ENCODE measurements around the gene SEC61A2. TPM values are rescaled to one million over a fixed set of nuclear protein-coding genes. Genes with fewer than 3 reads are reported as not detected.

SEC61A2 gene
- total and polyA plus RNA-seq, 2 of the 4 experiments (the other 2 are of a cell fraction): 6.8 to 10.3 TPM

- DNase-seq: no peak
- no peak overlapping the region for H3K14ac ChIP-seq (replicated peaks; ENCODE audit: low read depth, low read length)
- no peak overlapping the region for H3K27ac ChIP-seq (ENCODE audit: insufficient read depth, low read length)
- H3K9ac ChIP-seq (ENCODE audit: low read depth, low read length): no peak overlapping the region
- H4K8ac ChIP-seq (ENCODE audit: low read depth in 2 of 2, low read length in 2 of 2): no peak overlapping the region
- no peak overlapping the region for H3K4ac ChIP-seq (ENCODE audit: low read depth, low read length)
- ChIA-PET POLR2A (ENCODE audit: unreplicated experiment) (no interaction called here), CTCF (no interaction called here)
- no TSS peak for BruUV-seq (replicated peaks)
- H3K9me3 ChIP-seq (ENCODE audit: control insufficient read depth, insufficient read depth, low read length): no peaks in the 10 kb centered on the region
- no peak overlapping the region for H3K56ac ChIP-seq (ENCODE audit: extremely low read depth, insufficient read depth, low read length)
- no peak overlapping the region for H4K5ac ChIP-seq (ENCODE audit: low read depth, low read length)
- H2BK15ac ChIP-seq (ENCODE audit: low read depth, low read length): no peak overlapping the region
- WGBS, 2 experiments (ENCODE audit: extremely low coverage in 2 of 2, insufficient read length in 1 of 2): no CpG with 5 or more reads among the region's 1 CpG
- no peak overlapping the region for H3K4me3 ChIP-seq (ENCODE audit: insufficient read depth, low read depth, low read length)
- H4K91ac ChIP-seq (ENCODE audit: insufficient read depth, low read depth, low read length): no peak overlapping the region
- no peak overlapping the region for H2BK5ac ChIP-seq (ENCODE audit: low read depth, low read length, poor library complexity, severe bottlenecking)
- no peak overlapping the region for H3K18ac ChIP-seq (ENCODE audit: low read depth, low read length)
- H2AK5ac ChIP-seq (ENCODE audit: low read depth, low read length): no peak overlapping the region
- in situ Hi-C loops (cut with MboI; ENCODE audit: low sequenced_read_pairs) (no loop called here), intact Hi-C loops (cut with micrococcal nuclease) (no loop called here), dilution Hi-C loops (cut with HindIII; ENCODE audit: low sequenced_read_pairs, unreplicated experiment) (no loop called here)
- no peak overlapping the region for H2BK20ac ChIP-seq (ENCODE audit: low read depth, low read length)
- H2AFZ ChIP-seq (replicated peaks; ENCODE audit: low read length, poor library complexity): no peak overlapping the region
- H3K4me1 ChIP-seq (ENCODE audit: control insufficient read depth, insufficient read depth, low read length): peaks cover 3% of the 10 kb centered on the region; the same call in 1 of the 2 replicates
- H2AK9ac ChIP-seq (replicated peaks; ENCODE audit: low read depth, low read length, poor library complexity): no peak overlapping the region
- no peaks in the 10 kb centered on the region; the same call in 1 of the 2 replicates for H4K20me1 ChIP-seq (ENCODE audit: insufficient read depth, low read length)
- TF ChIP-seq MAZ (IDR thresholded peaks at IDR 0.05; ENCODE audit: borderline replicate concordance, low read depth, low read length): no peak
- TF ChIP-seq MXI1 (IDR thresholded peaks at IDR 0.05; ENCODE audit: borderline replicate concordance, low read depth, low read length): no peak
- no peak for TF ChIP-seq RAD21 (IDR thresholded peaks at IDR 0.05; ENCODE audit: low read length)
- TF ChIP-seq RFX5 (IDR thresholded peaks at IDR 0.05; ENCODE audit: low read depth, low read length): no peak
- TF ChIP-seq POLR2A (IDR thresholded peaks at IDR 0.05; ENCODE audit: low read depth, low read length): no peak
- TF ChIP-seq USF2 (IDR thresholded peaks at IDR 0.05; ENCODE audit: low read depth, low read length): no peak
- no peak for TF ChIP-seq FOS (IDR thresholded peaks at IDR 0.05; ENCODE audit: low read depth, low read length)
- TF ChIP-seq BHLHE40 (IDR thresholded peaks at IDR 0.05; ENCODE audit: low read depth, low read length): no peak
- TF ChIP-seq CHD1 (IDR thresholded peaks at IDR 0.05; ENCODE audit: low read depth, low read length): no peak
- TF ChIP-seq CEBPB (IDR thresholded peaks at IDR 0.05; ENCODE audit: low read depth, low read length): no peak
- no peak for TF ChIP-seq CTCF (conservative IDR thresholded peaks at IDR 0.05; ENCODE audit: low read depth, low read length)
- no peak for TF ChIP-seq NFE2L2 (IDR thresholded peaks at IDR 0.05; ENCODE audit: low read depth, low read length)
- TF ChIP-seq MAFK (IDR thresholded peaks at IDR 0.05; ENCODE audit: low read depth, low read length): no peak
- no peak for TF ChIP-seq ELK1 (IDR thresholded peaks at IDR 0.05; ENCODE audit: borderline replicate concordance, low read depth, low read length)
- no peak for TF ChIP-seq SMC3 (IDR thresholded peaks at IDR 0.05; ENCODE audit: low read depth, low read length)
- TF ChIP-seq RCOR1 (IDR thresholded peaks at IDR 0.05; ENCODE audit: insufficient replicate concordance, low read length): no peak
- H3K23ac ChIP-seq (ENCODE audit: low read depth, low read length): no peak overlapping the region
- ATAC-seq (ENCODE audit: low read depth): no peak
- no peak overlapping the region for H3K4me2 ChIP-seq (ENCODE audit: low read depth, low read length)
- peaks cover 9% of the 10 kb centered on the region; the same call in 1 of the 2 replicates for H3K9me1 ChIP-seq (ENCODE audit: insufficient read depth, low read length)
- peaks cover 2 to 27% of the 10 kb centered on the region in 2 experiments; a peak in 3 of 4 replicates for H3K79me1 ChIP-seq (ENCODE audit: low read depth in 1 of 2, low read length in 2 of 2)
- H3K27me3 ChIP-seq (ENCODE audit: control insufficient read depth, insufficient read depth, low read length): no peaks in the 10 kb centered on the region
- H3K36me3 ChIP-seq (ENCODE audit: control insufficient read depth, insufficient read depth, low read length): peaks cover 48% of the 10 kb centered on the region
- H2BK120ac ChIP-seq (ENCODE audit: low read depth, low read length): no peak overlapping the region
These were observed 10.6 kb downstream of the SEC61A2 start for GRCh38 chr10:12140038-12140437.
